ENCODE measurements around the gene SERINC5.
"Not testable (repeated sequence)": the region's sequence is repeated elsewhere in the genome, so short reads cannot be mapped to it uniquely, and the experiment has no call there.

The SERINC5 gene

GRCh38 chr5:80189701-80190100, 66.1 kb downstream of the SERINC5 start:
- Histone ChIP-seq H3K36me3 (ENCODE audit: control insufficient read depth, insufficient read depth, low read length) (no peaks in the 10 kb centered on the region), H3K9ac (ENCODE audit: low read length) (no peak overlapping the region), H3K23ac (ENCODE audit: low read length) (peak overlapping the region; percentile 85), H4K8ac (ENCODE audit: low read depth, low read length) (no peak overlapping the region), H3K27me3 (ENCODE audit: insufficient read depth, low read length, poor library complexity) (no peaks in the 10 kb centered on the region), H2BK120ac (ENCODE audit: low read depth, low read length) (no peak overlapping the region), H3K4me1 (ENCODE audit: control insufficient read depth, low read depth, low read length) (peaks cover 19% of the 10 kb centered on the region), H4K5ac (ENCODE audit: low read length) (no peak overlapping the region), H3K18ac (ENCODE audit: low read length) (no peak overlapping the region), H3K27ac (ENCODE audit: low read depth, low read length) (no peak overlapping the region), H3K79me1 (ENCODE audit: low read length) (peaks cover 4% of the 10 kb centered on the region), H3K4me3 (ENCODE audit: low read length) (no peak overlapping the region), H3K4ac (ENCODE audit: low read depth, low read length) (no peak overlapping the region), H2AK5ac (ENCODE audit: low read length) (no peak overlapping the region), H2BK5ac (ENCODE audit: low read length) (no peak overlapping the region), H3K56ac (ENCODE audit: low read length) (no peak overlapping the region), H2BK15ac (replicated peaks; ENCODE audit: low read depth) (no peak overlapping the region), H3K79me2 (ENCODE audit: control insufficient read depth, insufficient read depth, low read length) (peaks cover 16% of the 10 kb centered on the region), H3K4me2 (ENCODE audit: low read length) (no peak overlapping the region)
- no peak for DNase-seq
- WGBS (ENCODE audit: extremely low coverage, insufficient coverage, low lambda C conversion rate): no CpG with 5 or more reads among the region's 3 CpGs

- DNase-seq: peak; percentile 17
- Histone ChIP-seq H4K5ac (ENCODE audit: low read length) (no peak overlapping the region), H2BK120ac (ENCODE audit: low read depth, low read length) (no peak overlapping the region), H3K79me2 (ENCODE audit: control insufficient read depth, insufficient read depth, low read length) (peaks cover 14% of the 10 kb centered on the region), H3K79me1 (ENCODE audit: low read length) (peaks cover 4% of the 10 kb centered on the region), H3K27me3 (ENCODE audit: insufficient read depth, low read length, poor library complexity) (no peaks in the 10 kb centered on the region), H3K56ac (ENCODE audit: low read length) (no peak overlapping the region), H3K4me1 (ENCODE audit: control insufficient read depth, low read depth, low read length) (peaks cover 19% of the 10 kb centered on the region), H3K27ac (ENCODE audit: low read depth, low read length) (peak overlapping the region; percentile 11), H2BK5ac (ENCODE audit: low read length) (no peak overlapping the region), H3K36me3 (ENCODE audit: control insufficient read depth, insufficient read depth, low read length) (no peaks in the 10 kb centered on the region), H3K4me3 (ENCODE audit: low read length) (no peak overlapping the region), H3K9ac (ENCODE audit: low read length) (no peak overlapping the region), H3K4ac (ENCODE audit: low read depth, low read length) (no peak overlapping the region), H3K18ac (ENCODE audit: low read length) (peak overlapping the region; percentile 15), H3K23ac (ENCODE audit: low read length) (no peak overlapping the region), H4K8ac (ENCODE audit: low read depth, low read length) (no peak overlapping the region), H2BK15ac (replicated peaks; ENCODE audit: low read depth) (no peak overlapping the region), H3K4me2 (ENCODE audit: low read length) (no peak overlapping the region), H2AK5ac (ENCODE audit: low read length) (no peak overlapping the region)
- no CpG with 5 or more reads among the region's 8 CpGs for WGBS (ENCODE audit: extremely low coverage, insufficient coverage, low lambda C conversion rate)
Measured at GRCh38 chr5:80189201-80189600, 66.6 kb downstream of the SERINC5 start.

- no peaks in the 10 kb centered on the region for H3K27me3 ChIP-seq (ENCODE audit: insufficient read depth, low read length, poor library complexity)
- H2BK15ac ChIP-seq (replicated peaks; ENCODE audit: low read depth): no peak overlapping the region
- H2BK120ac ChIP-seq (ENCODE audit: low read depth, low read length): no peak overlapping the region
- H2BK5ac ChIP-seq (ENCODE audit: low read length): no peak overlapping the region
- H3K4ac ChIP-seq (ENCODE audit: low read depth, low read length): peak overlapping the region; percentile 42
- H3K36me3 ChIP-seq (ENCODE audit: control insufficient read depth, insufficient read depth, low read length): no peaks in the 10 kb centered on the region
- H3K18ac ChIP-seq (ENCODE audit: low read length): no peak overlapping the region
- H3K23ac ChIP-seq (ENCODE audit: low read length): no peak overlapping the region
- H3K27ac ChIP-seq (ENCODE audit: low read depth, low read length): peak overlapping the region; percentile 20
- peak; percentile 18 for DNase-seq
- no peak overlapping the region for H3K4me2 ChIP-seq (ENCODE audit: low read length)
- no peak overlapping the region for H4K5ac ChIP-seq (ENCODE audit: low read length)
- peaks cover 2% of the 10 kb centered on the region for H3K79me1 ChIP-seq (ENCODE audit: low read length)
- H3K9ac ChIP-seq (ENCODE audit: low read length): no peak overlapping the region
- H3K79me2 ChIP-seq (ENCODE audit: control insufficient read depth, insufficient read depth, low read length): peaks cover 12% of the 10 kb centered on the region
- H4K8ac ChIP-seq (ENCODE audit: low read depth, low read length): no peak overlapping the region
- H3K56ac ChIP-seq (ENCODE audit: low read length): no peak overlapping the region
- WGBS (ENCODE audit: extremely low coverage, insufficient coverage, low lambda C conversion rate): no CpG with 5 or more reads among the region's 6 CpGs
- H3K4me1 ChIP-seq (ENCODE audit: control insufficient read depth, low read depth, low read length): peaks cover 15% of the 10 kb centered on the region
- no peak overlapping the region for H3K4me3 ChIP-seq (ENCODE audit: low read length)
- H2AK5ac ChIP-seq (ENCODE audit: low read length): no peak overlapping the region
Measured at GRCh38 chr5:80187421-80188090, 68.3 kb downstream of the SERINC5 start.

- not testable (repeated sequence) for H4K5ac ChIP-seq (ENCODE audit: low read length); H2BK5ac ChIP-seq (ENCODE audit: low read length); H3K56ac ChIP-seq (ENCODE audit: low read length); H2AK5ac ChIP-seq (ENCODE audit: low read length); H3K4me2 ChIP-seq (ENCODE audit: low read length); H3K36me3 ChIP-seq (ENCODE audit: control insufficient read depth, insufficient read depth, low read length); H3K9ac ChIP-seq (ENCODE audit: low read length); H3K27me3 ChIP-seq (ENCODE audit: insufficient read depth, low read length, poor library complexity); H3K23ac ChIP-seq (ENCODE audit: low read length); H3K79me1 ChIP-seq (ENCODE audit: low read length); H4K8ac ChIP-seq (ENCODE audit: low read depth, low read length); H3K4ac ChIP-seq (ENCODE audit: low read depth, low read length); H2BK15ac ChIP-seq (replicated peaks; ENCODE audit: low read depth); H3K4me3 ChIP-seq (ENCODE audit: low read length)
- WGBS (ENCODE audit: extremely low coverage, insufficient coverage, low lambda C conversion rate): no CpG with 5 or more reads among the region's 9 CpGs
- peak overlapping the region; percentile 95 for H3K18ac ChIP-seq (ENCODE audit: low read length)
- DNase-seq: peak; percentile 85
- H3K79me2 ChIP-seq (ENCODE audit: control insufficient read depth, insufficient read depth, low read length): peaks cover 10% of the 10 kb centered on the region
- H3K4me1 ChIP-seq (ENCODE audit: control insufficient read depth, low read depth, low read length): peaks cover 23% of the 10 kb centered on the region
- H2BK120ac ChIP-seq (ENCODE audit: low read depth, low read length): peak overlapping the region; percentile 65
- peak overlapping the region; percentile 97 for H3K27ac ChIP-seq (ENCODE audit: low read depth, low read length)
Measured at GRCh38 chr5:80185535-80185934, 70.3 kb downstream of the SERINC5 start.

- Histone ChIP-seq H4K5ac (ENCODE audit: low read length) (no peak overlapping the region), H3K18ac (ENCODE audit: low read length) (peak overlapping the region; percentile 95), H3K4me3 (ENCODE audit: low read length) (no peak overlapping the region), H3K79me1 (ENCODE audit: low read length) (no peaks in the 10 kb centered on the region), H2BK120ac (ENCODE audit: low read depth, low read length) (peak overlapping the region; percentile 65), H3K27ac (ENCODE audit: low read depth, low read length) (peak overlapping the region; percentile 97), H2BK5ac (ENCODE audit: low read length) (peak overlapping the region; percentile 35), H3K23ac (ENCODE audit: low read length) (no peak overlapping the region), H3K79me2 (ENCODE audit: control insufficient read depth, insufficient read depth, low read length) (peaks cover 8% of the 10 kb centered on the region), H3K4me2 (ENCODE audit: low read length) (no peak overlapping the region), H3K4ac (ENCODE audit: low read depth, low read length) (peak overlapping the region; percentile 46), H3K4me1 (ENCODE audit: control insufficient read depth, low read depth, low read length) (peaks cover 24% of the 10 kb centered on the region), H2BK15ac (replicated peaks; ENCODE audit: low read depth) (no peak overlapping the region), H3K36me3 (ENCODE audit: control insufficient read depth, insufficient read depth, low read length) (no peaks in the 10 kb centered on the region), H3K9ac (ENCODE audit: low read length) (no peak overlapping the region), H3K56ac (ENCODE audit: low read length) (no peak overlapping the region), H2AK5ac (ENCODE audit: low read length) (peak overlapping the region; percentile 82), H4K8ac (ENCODE audit: low read depth, low read length) (no peak overlapping the region), H3K27me3 (ENCODE audit: insufficient read depth, low read length, poor library complexity) (no peaks in the 10 kb centered on the region)
- no CpG with 5 or more reads among the region's 6 CpGs for WGBS (ENCODE audit: extremely low coverage, insufficient coverage, low lambda C conversion rate)
- peak; percentile 63 for DNase-seq
Measured at GRCh38 chr5:80185095-80185494, 70.8 kb downstream of the SERINC5 start.
